ENCODE results near the gene LAMB4. TPM values are rescaled to one million over a fixed set of nuclear protein-coding genes. Genes with fewer than 3 reads are reported as not detected.

The LAMB4 gene
- total and polyA plus RNA-seq, 2 experiments from 2014 or later = not detected

DNA sequence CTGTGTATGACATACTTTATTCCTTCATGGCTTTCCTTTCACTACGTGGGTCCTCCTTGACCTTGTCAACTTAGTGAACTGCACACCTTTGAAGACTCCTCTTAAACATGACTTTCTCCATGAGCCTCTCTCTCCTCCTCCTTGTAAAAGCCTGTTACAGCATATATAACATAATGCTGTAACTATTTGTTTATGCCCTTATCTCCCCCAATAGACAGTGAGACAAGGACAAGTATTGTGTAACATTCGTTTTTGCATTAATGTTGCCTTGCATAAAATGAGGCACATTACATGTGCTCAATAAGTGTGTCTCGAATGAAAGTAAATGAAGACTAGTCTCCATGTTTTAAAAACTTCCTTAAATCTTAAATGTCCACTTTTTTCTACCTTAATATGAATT is 122.9 kb downstream of the LAMB4 start:
- H3K4me1 ChIP-seq (ENCODE audit: insufficient read depth) = peaks cover 13% of the 10 kb centered on the region; the same call in 1 of the 2 replicates
- H2AFZ ChIP-seq = no peak overlapping the region
- TF ChIP-seq, protein P1, sequence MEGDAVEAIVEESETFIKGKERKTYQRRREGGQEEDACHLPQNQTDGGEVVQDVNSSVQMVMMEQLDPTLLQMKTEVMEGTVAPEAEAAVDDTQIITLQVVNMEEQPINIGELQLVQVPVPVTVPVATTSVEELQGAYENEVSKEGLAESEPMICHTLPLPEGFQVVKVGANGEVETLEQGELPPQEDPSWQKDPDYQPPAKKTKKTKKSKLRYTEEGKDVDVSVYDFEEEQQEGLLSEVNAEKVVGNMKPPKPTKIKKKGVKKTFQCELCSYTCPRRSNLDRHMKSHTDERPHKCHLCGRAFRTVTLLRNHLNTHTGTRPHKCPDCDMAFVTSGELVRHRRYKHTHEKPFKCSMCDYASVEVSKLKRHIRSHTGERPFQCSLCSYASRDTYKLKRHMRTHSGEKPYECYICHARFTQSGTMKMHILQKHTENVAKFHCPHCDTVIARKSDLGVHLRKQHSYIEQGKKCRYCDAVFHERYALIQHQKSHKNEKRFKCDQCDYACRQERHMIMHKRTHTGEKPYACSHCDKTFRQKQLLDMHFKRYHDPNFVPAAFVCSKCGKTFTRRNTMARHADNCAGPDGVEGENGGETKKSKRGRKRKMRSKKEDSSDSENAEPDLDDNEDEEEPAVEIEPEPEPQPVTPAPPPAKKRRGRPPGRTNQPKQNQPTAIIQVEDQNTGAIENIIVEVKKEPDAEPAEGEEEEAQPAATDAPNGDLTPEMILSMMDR (conservative IDR thresholded peaks at IDR 0.05; ENCODE audit: low read depth in 2 of 2) = no peak
- TF ChIP-seq NANOG (IDR thresholded peaks at IDR 0.05; ENCODE audit: borderline replicate concordance) (no peak), JUNB (IDR thresholded peaks at IDR 0.05; ENCODE audit: unreplicated experiment) (no peak), POLR2AphosphoS5 (IDR thresholded peaks at IDR 0.05; ENCODE audit: low read depth) (no peak), EZH2 (IDR thresholded peaks at IDR 0.05; ENCODE audit: low read depth, unreplicated experiment) (no peak), ZNF331 (CRISPR knock-in tag; IDR thresholded peaks at IDR 0.05; ENCODE audit: low read depth) (no peak), CREB1 (CRISPR knock-in tag; IDR thresholded peaks at IDR 0.05; ENCODE audit: low read depth) (no peak)
- TF ChIP-seq, protein P2, sequence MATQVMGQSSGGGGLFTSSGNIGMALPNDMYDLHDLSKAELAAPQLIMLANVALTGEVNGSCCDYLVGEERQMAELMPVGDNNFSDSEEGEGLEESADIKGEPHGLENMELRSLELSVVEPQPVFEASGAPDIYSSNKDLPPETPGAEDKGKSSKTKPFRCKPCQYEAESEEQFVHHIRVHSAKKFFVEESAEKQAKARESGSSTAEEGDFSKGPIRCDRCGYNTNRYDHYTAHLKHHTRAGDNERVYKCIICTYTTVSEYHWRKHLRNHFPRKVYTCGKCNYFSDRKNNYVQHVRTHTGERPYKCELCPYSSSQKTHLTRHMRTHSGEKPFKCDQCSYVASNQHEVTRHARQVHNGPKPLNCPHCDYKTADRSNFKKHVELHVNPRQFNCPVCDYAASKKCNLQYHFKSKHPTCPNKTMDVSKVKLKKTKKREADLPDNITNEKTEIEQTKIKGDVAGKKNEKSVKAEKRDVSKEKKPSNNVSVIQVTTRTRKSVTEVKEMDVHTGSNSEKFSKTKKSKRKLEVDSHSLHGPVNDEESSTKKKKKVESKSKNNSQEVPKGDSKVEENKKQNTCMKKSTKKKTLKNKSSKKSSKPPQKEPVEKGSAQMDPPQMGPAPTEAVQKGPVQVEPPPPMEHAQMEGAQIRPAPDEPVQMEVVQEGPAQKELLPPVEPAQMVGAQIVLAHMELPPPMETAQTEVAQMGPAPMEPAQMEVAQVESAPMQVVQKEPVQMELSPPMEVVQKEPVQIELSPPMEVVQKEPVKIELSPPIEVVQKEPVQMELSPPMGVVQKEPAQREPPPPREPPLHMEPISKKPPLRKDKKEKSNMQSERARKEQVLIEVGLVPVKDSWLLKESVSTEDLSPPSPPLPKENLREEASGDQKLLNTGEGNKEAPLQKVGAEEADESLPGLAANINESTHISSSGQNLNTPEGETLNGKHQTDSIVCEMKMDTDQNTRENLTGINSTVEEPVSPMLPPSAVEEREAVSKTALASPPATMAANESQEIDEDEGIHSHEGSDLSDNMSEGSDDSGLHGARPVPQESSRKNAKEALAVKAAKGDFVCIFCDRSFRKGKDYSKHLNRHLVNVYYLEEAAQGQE (IDR thresholded peaks at IDR 0.05; ENCODE audit: unreplicated experiment) = no peak
- Mint-ChIP-seq H3K27ac (no peak overlapping the region), H3K4me1 (peaks cover 11% of the 10 kb centered on the region; the same call in 2 of the 3 replicates), H3K9me3 (no peaks in the 10 kb centered on the region), H3K27me3 (ENCODE audit: insufficient read depth, low read depth, poor library complexity) (peaks cover 50% of the 10 kb centered on the region), H3K4me3 (no peak overlapping the region), H3K36me3 (ENCODE audit: low read depth) (no peaks in the 10 kb centered on the region)
- no peak for DNase-seq (ENCODE audit: low spot score)
- no peak overlapping the region for H3K4me2 ChIP-seq
- H3K9me2 ChIP-seq (ENCODE audit: insufficient read depth) = no peaks in the 10 kb centered on the region
- H3F3A ChIP-seq (replicated peaks; ENCODE audit: low read depth) = peaks cover 3% of the 10 kb centered on the region; the same call in 1 of the 2 replicates
- no peaks in the 10 kb centered on the region for H3K79me2 ChIP-seq (replicated peaks; ENCODE audit: insufficient read depth)
- H3K27me3 ChIP-seq (ENCODE audit: insufficient read depth) = peaks cover 56% of the 10 kb centered on the region
- H3K27ac ChIP-seq (ENCODE audit: low read depth) = no peak overlapping the region
- ATAC-seq = no peak
- no peak overlapping the region for H3K4me3 ChIP-seq
- H3K36me3 ChIP-seq (ENCODE audit: insufficient read depth) = no peaks in the 10 kb centered on the region
- no peaks in the 10 kb centered on the region; the same call in 1 of the 2 replicates for H4K20me1 ChIP-seq (replicated peaks; ENCODE audit: insufficient read depth)

Measured in GM23338 (cell line).